ENCODE data around the gene HPS4. TPM values are rescaled to one million over a fixed set of nuclear protein-coding genes. Genes with fewer than 3 reads are reported as not detected.

The HPS4 gene
- total and polyA plus RNA-seq, 10 of the 15 experiments (the other 5 are each of a cell fraction or from before 2014, with no cell fraction given), result 11.7 to 36.7 (median 30.8) TPM

DNA sequence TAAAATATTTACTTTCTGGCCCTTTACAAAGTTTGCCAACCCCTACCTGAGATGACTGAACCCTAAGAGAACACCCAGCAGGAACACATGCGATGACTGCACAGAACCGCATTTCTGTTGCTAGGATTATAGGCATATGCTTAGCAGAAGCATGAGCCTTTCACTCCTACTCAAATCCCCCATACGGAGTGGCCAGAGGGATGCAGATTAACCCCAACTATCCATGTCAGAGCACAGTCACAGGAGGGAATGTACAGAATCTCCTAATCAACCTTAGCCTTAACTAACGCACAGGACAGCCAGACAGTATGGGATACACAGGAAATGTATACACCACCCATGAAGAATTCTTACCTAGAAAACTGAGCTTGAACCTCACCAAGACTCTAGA, 6.2 kb downstream of the HPS4 start:
- FAIRE-seq, result no peak
- Histone ChIP-seq H3K27me3 (replicated peaks in 1 of 2; ENCODE audit: control insufficient read depth in 2 of 2, insufficient read depth in 2 of 2, low read length in 1 of 2) (no peaks in the 10 kb centered on the region), H2AFZ (ENCODE audit: control insufficient read depth, low read depth, low read length) (no peak overlapping the region), H3K9me3 (replicated peaks; ENCODE audit: control insufficient read depth, insufficient read depth, low read length) (no peaks in the 10 kb centered on the region), H3K9ac (ENCODE audit: control insufficient read depth, insufficient read depth, low read length) (no peak overlapping the region), H3K4me2 (ENCODE audit: control insufficient read depth, insufficient read depth) (0 out of 2 replicates have a peak overlapping the region, but pooled peaks have one; percentile 12), H3K27ac (ENCODE audit: control insufficient read depth, insufficient read depth) (no peak overlapping the region), H4K20me1 (ENCODE audit: control insufficient read depth, insufficient read depth) (no peaks in the 10 kb centered on the region), H3K36me3 (ENCODE audit: control insufficient read depth in 2 of 2, insufficient read depth in 2 of 2, low read length in 1 of 2) (peaks cover 2 to 9% of the 10 kb centered on the region in 2 experiments), H3K4me3 (no peak overlapping the region), H3K4me1 (ENCODE audit: control insufficient read depth, insufficient read depth, low read length) (peaks cover 34% of the 10 kb centered on the region), H3K79me2 (ENCODE audit: control insufficient read depth, insufficient read depth, low read length) (peaks cover 35% of the 10 kb centered on the region)
- in situ Hi-C loops (cut with MboI), result no loop called here
- ChIA-PET POLR2A (no interaction called here), CTCF (interaction anchor here (1.5 kb wide), 1 partner anchor 16 kb away, joined by 3 read pairs; no protein-coding TSS in a partner anchor), RAD21 (ENCODE audit: unreplicated experiment) (no interaction called here), SMC1A (ENCODE audit: uncharacterized antibody, unreplicated experiment) (interaction anchor here (0.5 to 0.9 kb wide), 2 partner anchors 46 to 146 kb away, joined by 3 read pairs; no protein-coding TSS in a partner anchor)
- 44% methylated on average over 4 of the region's 4 CpGs for WGBS (ENCODE audit: insufficient coverage, insufficient replicate concordance, low lambda C conversion rate, missing lambda C conversion rate)
- no peak for ATAC-seq
- TF ChIP-seq, protein P1, sequence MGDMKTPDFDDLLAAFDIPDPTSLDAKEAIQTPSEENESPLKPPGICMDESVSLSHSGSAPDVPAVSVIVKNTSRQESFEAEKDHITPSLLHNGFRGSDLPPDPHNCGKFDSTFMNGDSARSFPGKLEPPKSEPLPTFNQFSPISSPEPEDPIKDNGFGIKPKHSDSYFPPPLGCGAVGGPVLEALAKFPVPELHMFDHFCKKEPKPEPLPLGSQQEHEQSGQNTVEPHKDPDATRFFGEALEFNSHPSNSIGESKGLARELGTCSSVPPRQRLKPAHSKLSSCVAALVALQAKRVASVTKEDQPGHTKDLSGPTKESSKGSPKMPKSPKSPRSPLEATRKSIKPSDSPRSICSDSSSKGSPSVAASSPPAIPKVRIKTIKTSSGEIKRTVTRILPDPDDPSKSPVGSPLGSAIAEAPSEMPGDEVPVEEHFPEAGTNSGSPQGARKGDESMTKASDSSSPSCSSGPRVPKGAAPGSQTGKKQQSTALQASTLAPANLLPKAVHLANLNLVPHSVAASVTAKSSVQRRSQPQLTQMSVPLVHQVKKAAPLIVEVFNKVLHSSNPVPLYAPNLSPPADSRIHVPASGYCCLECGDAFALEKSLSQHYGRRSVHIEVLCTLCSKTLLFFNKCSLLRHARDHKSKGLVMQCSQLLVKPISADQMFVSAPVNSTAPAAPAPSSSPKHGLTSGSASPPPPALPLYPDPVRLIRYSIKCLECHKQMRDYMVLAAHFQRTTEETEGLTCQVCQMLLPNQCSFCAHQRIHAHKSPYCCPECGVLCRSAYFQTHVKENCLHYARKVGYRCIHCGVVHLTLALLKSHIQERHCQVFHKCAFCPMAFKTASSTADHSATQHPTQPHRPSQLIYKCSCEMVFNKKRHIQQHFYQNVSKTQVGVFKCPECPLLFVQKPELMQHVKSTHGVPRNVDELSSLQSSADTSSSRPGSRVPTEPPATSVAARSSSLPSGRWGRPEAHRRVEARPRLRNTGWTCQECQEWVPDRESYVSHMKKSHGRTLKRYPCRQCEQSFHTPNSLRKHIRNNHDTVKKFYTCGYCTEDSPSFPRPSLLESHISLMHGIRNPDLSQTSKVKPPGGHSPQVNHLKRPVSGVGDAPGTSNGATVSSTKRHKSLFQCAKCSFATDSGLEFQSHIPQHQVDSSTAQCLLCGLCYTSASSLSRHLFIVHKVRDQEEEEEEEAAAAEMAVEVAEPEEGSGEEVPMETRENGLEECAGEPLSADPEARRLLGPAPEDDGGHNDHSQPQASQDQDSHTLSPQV (IDR thresholded peaks at IDR 0.05), result no peak
- TF ChIP-seq NRF1 (conservative IDR thresholded peaks at IDR 0.05; ENCODE audit: low read depth, low read length), result no peak
- no peak for TF ChIP-seq PML (IDR thresholded peaks at IDR 0.05; ENCODE audit: low read length)
- TF ChIP-seq EP300 (IDR thresholded peaks at IDR 0.05; ENCODE audit: borderline replicate concordance in 1 of 2, control insufficient read depth in 1 of 2, low read depth in 2 of 2, low read length in 2 of 2), result no peak
- TF ChIP-seq ESRRA (IDR thresholded peaks at IDR 0.05; ENCODE audit: low read length), result no peak
- TF ChIP-seq ZNF24 (IDR thresholded peaks at IDR 0.05), result no peak
- TF ChIP-seq ZNF384 (IDR thresholded peaks at IDR 0.05; ENCODE audit: borderline replicate concordance, low read depth, low read length), result no peak
- no peak for TF ChIP-seq POU2F2 (IDR thresholded peaks at IDR 0.05; ENCODE audit: borderline replicate concordance, low read depth, low read length)
- no peak for TF ChIP-seq RAD51 (IDR thresholded peaks at IDR 0.05)
- no peak for TF ChIP-seq JUNB (IDR thresholded peaks at IDR 0.05)
- no peak for TF ChIP-seq GABPA (IDR thresholded peaks at IDR 0.05; ENCODE audit: low read depth)
- no peak for TF ChIP-seq SMARCA5 (IDR thresholded peaks at IDR 0.05)
- no peak for TF ChIP-seq JUND (IDR thresholded peaks at IDR 0.05; ENCODE audit: low read depth, low read length)
- TF ChIP-seq BACH1 (IDR thresholded peaks at IDR 0.05; ENCODE audit: borderline replicate concordance), result no peak
- no peak for TF ChIP-seq SRF (IDR thresholded peaks at IDR 0.05; ENCODE audit: low read depth in 2 of 2, low read length in 2 of 2)
- TF ChIP-seq, protein P2, sequence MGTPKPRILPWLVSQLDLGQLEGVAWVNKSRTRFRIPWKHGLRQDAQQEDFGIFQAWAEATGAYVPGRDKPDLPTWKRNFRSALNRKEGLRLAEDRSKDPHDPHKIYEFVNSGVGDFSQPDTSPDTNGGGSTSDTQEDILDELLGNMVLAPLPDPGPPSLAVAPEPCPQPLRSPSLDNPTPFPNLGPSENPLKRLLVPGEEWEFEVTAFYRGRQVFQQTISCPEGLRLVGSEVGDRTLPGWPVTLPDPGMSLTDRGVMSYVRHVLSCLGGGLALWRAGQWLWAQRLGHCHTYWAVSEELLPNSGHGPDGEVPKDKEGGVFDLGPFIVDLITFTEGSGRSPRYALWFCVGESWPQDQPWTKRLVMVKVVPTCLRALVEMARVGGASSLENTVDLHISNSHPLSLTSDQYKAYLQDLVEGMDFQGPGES (IDR thresholded peaks at IDR 0.05), result no peak
- TF ChIP-seq HCFC1 (IDR thresholded peaks at IDR 0.05; ENCODE audit: low read length), result no peak
- TF ChIP-seq ETV6 (conservative IDR thresholded peaks at IDR 0.05 in 1 of 2, IDR thresholded peaks at IDR 0.05 in 1 of 2; ENCODE audit: borderline replicate concordance in 1 of 2, low read depth in 1 of 2), result no peak
- no peak for TF ChIP-seq SP1 (IDR thresholded peaks at IDR 0.05; ENCODE audit: low read depth, low read length)
- DNase-seq (ENCODE audit: low read depth, low spot score), result no peak
- intact Hi-C loops (cut with micrococcal nuclease; ENCODE audit: unreplicated experiment), result no loop called here
- no TSS peak for BruUV-seq (replicated peaks)

Data from GM12878 (cell line).